DMS153 treated with DMSO at 0.1 percent for 48 hours (cell line): ENCODE data around the gene CASR.

Experiments used
- DNase-seq: peaks from one replicate; lab custom pipeline; 2025; ENCODE audit not compliant: unreplicated experiment; lab: John Stamatoyannopoulos, UW

Gene CASR

DNA sequence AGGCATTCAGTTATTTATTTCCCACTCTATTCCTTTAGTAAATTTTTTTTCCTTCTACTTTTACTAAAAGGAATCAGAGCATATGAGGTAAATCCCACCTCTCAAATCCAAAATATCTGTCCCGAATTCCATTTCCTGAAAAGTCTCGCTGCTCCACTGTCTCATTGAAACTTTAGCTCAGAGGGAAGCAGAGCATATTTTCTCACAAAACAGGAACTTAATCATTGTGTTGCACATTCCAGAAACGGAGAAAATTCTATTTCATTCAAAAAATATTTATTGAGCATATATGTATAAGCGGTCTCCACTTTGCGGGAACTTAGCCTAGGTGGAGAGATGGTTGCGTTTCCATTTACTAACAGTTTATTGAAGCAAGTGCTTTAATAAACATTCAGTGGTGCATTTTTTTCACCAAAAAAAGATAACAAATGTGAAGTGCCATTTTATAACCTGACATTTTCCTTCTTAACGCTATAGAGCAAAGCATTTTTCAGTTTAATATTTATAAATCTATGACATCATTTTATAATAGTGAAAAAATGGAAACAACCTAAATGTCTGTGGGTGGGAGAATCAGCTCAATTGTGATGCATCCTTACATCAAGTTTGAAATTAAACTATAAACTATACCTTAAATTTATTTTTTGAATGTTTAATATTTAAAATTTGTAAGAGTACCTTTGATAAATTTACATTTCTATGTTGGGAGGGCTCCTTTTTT lies 74.3 kb downstream of the CASR start:
- no peak for DNase-seq

DNA sequence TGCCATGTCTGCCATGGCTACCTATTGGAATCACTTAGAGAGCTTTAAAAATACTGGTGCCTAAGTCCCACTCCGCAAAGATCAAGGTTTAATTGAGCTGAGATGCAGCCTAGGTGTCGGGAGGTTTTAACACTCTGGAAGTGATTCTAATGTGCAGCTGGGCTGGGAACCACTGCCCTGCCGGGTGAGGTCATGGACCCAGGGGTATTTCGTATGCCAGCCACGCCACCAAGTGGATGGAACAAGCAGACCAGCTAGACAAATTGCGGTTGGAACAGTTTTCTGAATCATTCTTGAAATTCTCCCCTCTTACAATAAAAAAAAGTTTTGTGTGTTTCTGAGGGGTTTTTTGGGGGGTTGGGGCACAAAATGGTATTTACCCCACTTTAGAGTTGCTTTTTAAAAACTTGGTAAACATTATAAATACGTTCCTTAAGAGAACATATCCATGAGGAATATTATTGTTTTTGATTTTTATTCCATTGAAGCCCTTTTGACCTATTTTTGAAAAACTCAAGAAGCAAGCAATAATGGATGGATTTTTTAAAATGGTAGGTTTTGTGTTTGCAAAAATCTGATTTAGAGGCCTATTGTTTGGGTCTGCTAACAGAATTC lies 75.4 kb downstream of the CASR start:
- DNase-seq, result peak; percentile 79

DNA sequence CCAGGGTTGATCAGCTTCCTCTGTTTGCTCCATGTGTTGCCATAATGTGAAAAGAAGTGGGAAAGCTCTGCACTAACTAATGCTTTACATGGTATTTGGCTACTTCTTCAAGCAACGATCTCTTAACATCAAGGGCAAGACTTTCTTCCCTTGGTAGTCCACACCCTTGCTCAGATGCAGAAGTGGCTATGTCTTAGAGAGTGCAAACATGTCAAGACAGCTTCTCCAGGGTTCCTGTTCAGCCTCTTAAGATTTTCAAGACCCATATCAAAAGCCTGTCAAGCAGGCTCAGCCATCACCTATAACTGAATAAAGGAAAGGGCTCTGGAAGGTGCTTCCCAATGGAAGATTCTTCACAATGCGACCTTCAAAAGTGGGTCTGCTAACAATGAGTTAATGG lies 76.7 kb downstream of the CASR start:
- DNase-seq, result no peak

DNA sequence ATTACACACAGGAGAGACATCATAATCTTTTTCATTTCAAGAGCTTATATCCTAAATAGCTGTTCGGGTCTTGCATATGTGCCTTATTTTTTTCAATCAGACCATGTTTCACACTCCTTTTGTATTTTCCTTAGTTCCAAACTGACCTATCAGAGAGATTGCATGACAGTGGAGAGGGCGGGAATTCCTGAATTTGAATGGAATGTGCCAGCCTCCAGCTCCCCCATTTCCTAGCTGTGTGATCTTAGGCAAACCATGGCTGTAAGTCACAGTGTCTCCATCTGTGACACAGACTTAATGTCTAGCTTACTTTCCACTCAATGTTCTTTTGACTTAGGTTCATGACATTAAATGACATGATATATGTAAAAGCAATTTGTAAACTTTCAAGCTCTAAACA lies 79.6 kb downstream of the CASR start:
- no peak for DNase-seq

DNA sequence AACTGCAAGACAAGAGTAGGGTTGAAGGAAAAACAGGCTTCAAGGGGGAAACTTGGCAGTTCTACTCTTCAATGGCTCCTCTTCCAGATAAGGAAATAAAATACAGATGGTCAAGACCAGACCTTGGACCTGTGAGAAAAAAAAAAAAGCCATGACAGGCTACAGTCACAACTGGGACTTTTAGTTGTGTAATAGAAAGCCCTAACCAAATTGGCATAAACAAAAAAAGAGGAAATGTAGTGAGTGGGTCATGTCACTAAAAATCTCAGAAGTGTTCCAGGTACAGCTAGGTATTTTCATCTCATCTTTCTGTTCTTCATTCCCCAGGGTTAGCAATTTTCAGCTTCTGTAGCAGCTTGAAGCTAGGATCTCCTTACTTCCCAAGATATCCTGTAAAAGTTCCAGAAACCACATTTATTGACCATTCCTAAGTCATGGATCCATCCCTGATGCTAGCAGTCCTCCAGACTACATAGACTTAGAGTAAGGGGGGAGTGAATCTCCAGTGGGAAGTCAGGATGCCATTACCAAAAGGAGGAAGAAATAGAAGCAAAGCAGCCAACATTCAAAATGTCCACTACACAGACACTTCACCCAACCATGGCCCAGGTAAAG lies 80.6 kb downstream of the CASR start:
- no peak for DNase-seq

DNA sequence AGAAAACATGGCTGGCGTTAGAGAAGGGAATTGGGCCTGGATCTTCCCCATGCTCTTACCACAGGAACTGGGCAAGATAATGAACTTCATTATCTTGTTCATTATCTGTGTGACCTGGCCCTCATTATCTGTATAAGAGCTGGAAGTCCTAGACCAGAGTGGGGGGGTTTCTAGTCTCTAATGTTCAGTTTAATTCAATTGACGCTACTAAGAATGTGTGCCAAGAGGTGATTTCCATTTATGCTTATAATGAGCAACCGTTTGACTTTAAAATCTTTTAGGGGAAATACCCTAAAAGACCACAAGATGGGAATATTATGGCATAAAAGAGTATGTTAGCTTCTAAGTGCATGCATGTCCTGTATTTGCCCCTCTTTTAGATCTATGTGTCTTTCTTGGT lies 82.5 kb downstream of the CASR start:
- no peak for DNase-seq

DNA sequence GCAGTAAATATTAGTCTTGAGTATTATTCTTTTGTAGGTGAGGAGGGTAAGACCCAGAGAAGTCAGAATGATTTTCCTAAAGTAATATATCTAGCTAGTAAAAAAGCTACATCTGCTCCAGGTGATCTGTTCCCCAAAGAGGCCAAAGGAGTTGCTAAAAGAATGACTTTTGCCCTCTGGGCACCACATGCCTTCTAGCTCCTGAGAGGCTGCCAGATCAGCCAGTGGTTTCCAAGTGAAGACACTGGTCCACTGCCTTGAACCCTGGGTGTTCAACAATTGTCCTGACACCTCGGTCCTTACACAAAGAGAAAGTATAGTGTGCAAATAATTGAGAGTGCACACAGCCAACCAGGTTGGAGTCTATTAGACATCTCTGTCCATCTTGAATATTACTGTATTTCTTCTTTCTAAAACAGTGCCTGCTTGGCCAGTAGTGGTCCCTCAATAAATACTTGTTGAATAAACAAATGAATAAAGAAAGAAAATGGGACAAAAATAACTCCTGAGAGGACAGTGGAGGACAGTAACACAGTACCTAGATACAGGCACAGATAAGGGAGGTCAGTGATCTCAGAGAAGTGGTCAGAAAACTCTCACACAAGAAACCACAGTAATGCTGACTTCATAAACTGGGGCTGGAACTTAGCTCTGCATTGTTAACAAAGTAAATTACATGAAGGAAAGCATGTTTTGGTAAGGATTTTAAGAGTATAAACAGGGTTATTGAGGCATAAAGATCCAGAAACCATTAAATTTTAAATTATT lies 85.0 kb downstream of the CASR start:
- DNase-seq, result no peak

DNA sequence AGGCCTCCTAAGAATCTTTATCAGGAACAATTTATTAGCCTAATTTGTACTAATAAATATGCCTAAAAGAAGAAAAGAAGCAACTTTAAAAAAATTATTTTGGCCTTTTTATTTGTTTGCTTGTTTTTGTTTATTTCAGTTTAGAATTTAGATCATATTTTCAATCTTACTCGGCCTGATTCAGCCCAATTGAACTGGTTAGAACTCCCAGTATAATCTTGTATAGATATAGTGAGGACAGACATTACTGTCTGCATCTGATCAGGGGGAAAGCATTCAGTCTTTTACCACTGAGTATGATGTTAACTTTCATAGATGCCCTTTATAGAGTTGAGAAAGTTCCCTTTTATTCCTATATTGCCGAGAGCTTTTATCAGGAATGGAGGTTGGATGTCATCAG lies 85.6 kb downstream of the CASR start:
- DNase-seq, result no peak

DNA sequence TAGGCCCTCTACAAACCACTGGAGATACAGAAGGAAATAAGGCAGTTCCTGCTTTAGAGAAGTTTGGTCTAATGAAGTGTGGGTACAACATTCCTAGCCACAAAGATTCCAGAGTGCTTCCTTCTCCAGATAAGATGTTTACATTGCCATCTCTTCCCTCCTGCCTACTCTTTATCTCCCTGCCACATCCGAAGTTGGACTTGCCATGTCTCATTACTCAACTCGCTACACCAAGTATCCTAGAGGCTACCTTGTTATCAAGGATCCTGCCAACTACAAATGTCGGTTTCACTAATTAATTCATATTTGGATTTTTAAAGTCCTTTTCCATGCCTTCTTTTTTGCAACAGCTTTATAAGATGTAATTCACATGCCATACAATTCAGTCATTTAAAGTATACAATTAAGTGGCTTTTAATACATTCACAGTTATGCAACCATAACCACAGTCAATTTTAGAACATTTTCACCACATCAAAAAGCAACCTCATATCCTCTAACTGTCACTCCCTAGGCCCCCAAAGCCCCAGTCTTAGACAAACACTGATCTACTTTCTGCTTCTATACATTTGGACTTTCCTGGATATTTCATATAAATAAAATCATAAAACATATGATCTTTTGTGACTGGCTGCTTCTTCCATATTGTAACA lies 87.9 kb downstream of the CASR start:
- no peak for DNase-seq

DNA sequence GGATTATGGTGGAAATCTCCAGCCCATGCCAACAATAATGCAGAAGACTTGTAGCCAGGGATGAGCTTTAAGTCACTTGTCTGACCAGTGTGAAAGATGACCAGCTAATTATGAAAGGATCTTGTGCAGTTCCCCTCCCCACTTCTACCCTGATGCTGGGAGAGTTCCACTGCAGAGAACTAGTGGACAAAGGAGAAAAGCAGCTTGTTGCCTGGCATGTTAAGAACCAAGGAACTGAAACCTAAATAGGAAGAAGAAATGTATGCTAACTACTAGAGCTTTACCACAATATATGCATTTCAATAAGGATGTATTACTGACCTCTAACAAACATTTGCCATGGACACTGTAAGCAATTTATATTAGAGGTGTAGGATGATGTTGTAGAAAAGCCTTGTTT lies 89.4 kb downstream of the CASR start:
- no peak for DNase-seq

DNA sequence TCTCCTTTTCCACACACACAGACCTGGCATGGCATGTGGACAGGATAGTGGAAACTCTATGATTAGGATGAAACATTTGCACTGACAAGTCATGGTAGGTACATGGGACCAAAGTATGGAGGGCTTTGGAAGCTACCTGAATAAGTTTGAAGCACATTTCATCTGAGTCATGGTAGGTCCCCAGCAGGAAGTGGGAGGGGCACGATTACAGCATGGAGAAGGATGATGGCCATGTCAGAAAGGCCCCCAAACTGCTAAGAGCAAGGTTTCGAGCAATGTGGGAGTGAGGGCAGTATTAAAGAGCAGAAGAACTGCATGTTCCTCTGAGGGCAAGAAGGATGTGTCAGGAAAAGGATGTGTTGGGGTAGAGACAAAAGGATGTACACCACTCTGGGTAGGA lies 90.0 kb downstream of the CASR start:
- DNase-seq, result no peak

DNA sequence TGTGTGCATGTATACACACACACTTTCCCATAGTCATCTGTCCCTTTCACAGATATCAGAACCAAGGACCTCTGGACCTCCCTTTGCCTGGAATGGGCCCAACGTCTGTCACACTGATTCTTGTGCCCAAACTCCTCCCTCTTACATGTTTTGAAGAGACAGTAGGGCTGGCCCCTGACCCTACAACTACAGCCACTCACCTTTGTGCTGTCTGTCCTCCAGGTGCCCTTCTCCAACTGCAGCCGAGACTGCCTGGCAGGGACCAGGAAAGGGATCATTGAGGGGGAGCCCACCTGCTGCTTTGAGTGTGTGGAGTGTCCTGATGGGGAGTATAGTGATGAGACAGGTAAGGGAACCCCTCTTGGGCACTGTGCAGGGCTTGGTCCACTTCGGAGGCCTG lies 98.4 kb downstream of the CASR start:
- no peak for DNase-seq

DNA sequence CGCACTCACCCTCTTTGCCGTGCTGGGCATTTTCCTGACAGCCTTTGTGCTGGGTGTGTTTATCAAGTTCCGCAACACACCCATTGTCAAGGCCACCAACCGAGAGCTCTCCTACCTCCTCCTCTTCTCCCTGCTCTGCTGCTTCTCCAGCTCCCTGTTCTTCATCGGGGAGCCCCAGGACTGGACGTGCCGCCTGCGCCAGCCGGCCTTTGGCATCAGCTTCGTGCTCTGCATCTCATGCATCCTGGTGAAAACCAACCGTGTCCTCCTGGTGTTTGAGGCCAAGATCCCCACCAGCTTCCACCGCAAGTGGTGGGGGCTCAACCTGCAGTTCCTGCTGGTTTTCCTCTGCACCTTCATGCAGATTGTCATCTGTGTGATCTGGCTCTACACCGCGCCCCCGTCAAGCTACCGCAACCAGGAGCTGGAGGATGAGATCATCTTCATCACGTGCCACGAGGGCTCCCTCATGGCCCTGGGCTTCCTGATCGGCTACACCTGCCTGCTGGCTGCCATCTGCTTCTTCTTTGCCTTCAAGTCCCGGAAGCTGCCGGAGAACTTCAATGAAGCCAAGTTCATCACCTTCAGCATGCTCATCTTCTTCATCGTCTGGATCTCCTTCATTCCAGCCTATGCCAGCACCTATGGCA lies 100.5 kb downstream of the CASR start:
- DNase-seq, result no peak

DNA sequence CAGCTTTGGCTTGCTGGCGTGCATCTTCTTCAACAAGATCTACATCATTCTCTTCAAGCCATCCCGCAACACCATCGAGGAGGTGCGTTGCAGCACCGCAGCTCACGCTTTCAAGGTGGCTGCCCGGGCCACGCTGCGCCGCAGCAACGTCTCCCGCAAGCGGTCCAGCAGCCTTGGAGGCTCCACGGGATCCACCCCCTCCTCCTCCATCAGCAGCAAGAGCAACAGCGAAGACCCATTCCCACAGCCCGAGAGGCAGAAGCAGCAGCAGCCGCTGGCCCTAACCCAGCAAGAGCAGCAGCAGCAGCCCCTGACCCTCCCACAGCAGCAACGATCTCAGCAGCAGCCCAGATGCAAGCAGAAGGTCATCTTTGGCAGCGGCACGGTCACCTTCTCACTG lies 101.0 kb downstream of the CASR start:
- DNase-seq, result no peak

DNA sequence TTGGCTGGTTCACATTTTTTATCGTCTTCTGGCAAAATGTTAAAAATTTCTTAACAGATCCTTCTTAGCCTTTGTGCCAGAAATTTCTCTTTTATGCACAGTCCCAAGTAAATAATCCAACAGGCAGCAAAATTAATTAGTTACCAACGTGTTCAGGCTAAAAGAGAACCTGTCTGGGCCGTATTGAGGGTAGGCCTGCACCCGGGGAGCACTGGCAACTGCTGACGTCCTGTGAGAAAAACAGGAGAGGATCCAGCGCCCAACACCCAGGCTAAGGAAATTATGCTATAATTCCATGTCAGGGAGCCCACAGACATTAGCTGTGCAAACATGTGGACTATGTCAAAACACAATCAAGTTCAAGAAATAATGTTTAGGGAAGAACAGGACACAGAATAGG lies 110.9 kb downstream of the CASR start:
- DNase-seq, result no peak

DNA sequence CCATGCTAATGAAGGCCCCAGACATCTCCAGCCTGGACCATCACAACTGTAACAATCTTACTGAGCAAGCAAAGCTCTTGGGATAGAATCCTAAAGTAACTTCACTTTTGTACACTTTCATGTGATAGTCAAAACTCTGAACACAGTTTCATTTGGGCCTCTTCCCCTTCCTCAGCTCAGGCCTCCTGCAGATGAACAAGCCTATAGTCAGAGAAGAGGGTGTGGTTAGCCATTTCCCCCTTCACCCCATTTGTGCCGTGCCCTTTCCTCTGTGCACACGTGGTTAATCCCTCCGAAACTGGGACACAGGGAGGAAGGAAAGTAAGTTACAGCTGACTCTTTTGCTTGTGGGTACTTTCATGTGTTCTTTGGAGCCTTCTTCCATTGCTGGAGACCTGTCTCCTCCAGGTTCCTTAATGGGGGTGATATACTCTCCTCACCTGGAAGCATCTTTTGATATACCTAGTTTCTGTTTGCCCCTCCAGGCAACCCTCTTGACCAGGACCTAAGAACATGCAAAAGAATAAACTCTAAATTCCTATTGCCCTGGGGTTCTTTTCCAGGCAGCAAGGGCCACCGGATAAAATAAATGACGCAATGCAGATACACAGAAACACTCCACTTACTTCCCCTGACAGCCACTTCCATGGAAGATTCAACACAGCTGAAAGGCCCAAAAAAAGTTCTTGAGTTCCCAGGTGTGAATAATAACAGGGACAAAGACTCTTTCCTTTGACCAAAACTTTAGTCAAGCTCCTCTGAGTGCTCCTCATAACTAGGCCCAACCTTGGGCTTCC lies 112.0 kb downstream of the CASR start:
- no peak for DNase-seq

DNA sequence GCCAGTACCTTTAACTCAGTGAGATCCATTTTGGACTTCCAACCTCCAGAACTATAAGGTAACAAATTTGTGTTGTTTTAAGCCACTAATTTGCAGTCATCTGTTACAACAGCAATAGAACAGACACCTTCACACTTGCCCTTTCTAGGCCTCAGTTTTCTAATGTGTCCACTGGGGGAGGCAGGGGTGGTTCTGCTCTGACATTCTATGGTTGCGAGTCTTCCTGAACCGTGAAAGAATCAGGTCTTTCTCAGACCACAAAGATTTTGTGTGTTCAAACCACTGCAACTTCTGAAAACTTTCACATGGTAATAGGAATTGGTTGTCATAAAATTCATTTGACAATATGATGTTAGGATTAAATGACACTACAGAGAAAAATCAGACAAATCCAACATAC lies 114.8 kb downstream of the CASR start:
- DNase-seq, result no peak

DNA sequence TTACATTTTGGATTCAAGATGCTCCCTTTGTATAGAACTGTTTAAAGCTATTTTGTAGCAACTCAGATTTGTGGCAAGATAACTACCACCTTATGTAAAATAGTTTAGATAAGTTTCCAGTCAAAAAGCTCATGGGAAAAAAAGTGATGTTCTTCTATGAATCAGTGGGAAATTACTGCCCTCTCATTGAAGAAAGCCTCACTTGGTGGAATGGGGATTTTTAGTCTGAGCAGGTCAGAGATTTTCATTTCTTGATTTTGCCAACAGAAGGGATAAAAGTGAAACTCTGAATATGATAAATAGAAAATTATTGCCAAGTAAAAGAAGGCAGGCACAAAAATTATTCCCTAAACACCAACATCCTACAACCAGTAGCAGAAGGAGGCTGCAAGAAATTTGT lies 115.7 kb downstream of the CASR start:
- DNase-seq, result no peak

DNA sequence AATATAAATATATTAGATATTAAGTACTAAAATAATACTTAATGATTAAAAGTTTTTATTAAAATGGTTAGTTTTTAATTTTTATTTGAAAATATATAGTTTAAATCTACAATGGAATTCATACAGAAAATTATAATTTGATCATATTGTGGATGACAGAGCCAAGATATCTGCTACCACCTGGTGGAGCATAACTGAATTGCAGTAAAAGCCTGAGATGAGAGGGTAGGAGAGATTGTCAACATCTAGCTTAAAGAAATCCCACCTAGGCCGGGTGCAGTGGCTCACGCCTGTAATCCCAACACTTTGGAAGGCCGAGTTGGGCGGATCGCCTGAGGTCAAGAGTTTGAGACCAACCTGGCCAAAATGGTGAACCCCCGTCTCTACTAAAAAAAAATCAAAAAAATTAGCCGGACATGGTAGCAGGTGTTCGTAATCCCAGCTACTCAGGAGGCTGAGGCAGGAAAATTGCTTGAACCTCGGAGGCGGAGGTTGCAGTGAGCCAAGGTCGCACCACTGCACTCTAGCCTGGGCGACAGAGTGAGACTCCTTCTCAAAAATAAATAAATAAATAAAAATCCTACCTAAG lies 116.5 kb downstream of the CASR start:
- no peak for DNase-seq

DNA sequence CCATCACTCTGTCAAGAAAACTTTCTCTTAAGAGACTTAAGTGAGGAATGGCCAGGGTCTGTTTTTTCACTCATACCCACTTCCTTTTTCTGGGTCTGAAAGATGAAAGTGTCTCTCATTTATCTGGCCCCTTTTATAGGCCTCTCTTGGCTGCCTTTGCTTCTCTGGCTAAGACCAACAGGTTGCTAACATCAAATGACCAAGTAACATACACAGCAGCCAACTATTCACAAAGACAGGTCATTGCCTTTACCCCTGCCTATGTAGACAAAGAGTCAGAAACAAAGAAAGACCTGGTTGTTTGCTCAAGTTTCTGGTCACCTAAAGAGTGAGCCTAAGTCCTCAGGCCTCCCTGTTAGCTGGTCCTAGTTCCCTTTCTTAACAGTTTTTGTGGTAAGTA lies 117.6 kb downstream of the CASR start:
- no peak for DNase-seq
